Measurements from ENCODE around the gene FRMD4B. TPM values are rescaled to one million over a fixed set of nuclear protein-coding genes. Genes with fewer than 3 reads are reported as not detected.
"Not testable (repeated sequence)": the region's sequence is repeated elsewhere in the genome, so short reads cannot be mapped to it uniquely, and the experiment has no call there.

Gene FRMD4B
- total and polyA plus RNA-seq, 2 donors (not counting 1 experiment from before 2014, with no cell fraction given) = 0.86 to 1.2 TPM

- TF ChIP-seq, protein P1, sequence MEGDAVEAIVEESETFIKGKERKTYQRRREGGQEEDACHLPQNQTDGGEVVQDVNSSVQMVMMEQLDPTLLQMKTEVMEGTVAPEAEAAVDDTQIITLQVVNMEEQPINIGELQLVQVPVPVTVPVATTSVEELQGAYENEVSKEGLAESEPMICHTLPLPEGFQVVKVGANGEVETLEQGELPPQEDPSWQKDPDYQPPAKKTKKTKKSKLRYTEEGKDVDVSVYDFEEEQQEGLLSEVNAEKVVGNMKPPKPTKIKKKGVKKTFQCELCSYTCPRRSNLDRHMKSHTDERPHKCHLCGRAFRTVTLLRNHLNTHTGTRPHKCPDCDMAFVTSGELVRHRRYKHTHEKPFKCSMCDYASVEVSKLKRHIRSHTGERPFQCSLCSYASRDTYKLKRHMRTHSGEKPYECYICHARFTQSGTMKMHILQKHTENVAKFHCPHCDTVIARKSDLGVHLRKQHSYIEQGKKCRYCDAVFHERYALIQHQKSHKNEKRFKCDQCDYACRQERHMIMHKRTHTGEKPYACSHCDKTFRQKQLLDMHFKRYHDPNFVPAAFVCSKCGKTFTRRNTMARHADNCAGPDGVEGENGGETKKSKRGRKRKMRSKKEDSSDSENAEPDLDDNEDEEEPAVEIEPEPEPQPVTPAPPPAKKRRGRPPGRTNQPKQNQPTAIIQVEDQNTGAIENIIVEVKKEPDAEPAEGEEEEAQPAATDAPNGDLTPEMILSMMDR (conservative IDR thresholded peaks at IDR 0.05 in 1 of 2, IDR thresholded peaks at IDR 0.05 in 1 of 2; ENCODE audit: low read depth in 1 of 2, low read length in 2 of 2) = no peak
- TF ChIP-seq EZH2 (IDR thresholded peaks at IDR 0.05; ENCODE audit: low read length, missing control alignments) = no peak
- no peaks in the 10 kb centered on the region for H4K20me1 ChIP-seq (ENCODE audit: control insufficient read depth, extremely low read depth, insufficient read depth, low read length)
- no peak overlapping the region for H3K4me2 ChIP-seq (ENCODE audit: extremely low read depth, insufficient read depth, low read length)
- H3K4me3 ChIP-seq (replicated peaks in 1 of 4; ENCODE audit: control extremely low read depth in 1 of 4, insufficient read depth in 1 of 4, low read depth in 3 of 4, low read length in 4 of 4) = no peak overlapping the region
- no peaks in the 10 kb centered on the region for H3K27me3 ChIP-seq (ENCODE audit: control insufficient read depth, insufficient read depth, low read length)
- H3K9me3 ChIP-seq (ENCODE audit: control insufficient read depth, insufficient read depth, low read depth, low read length) = no peaks in the 10 kb centered on the region
- no peaks in the 10 kb centered on the region for H3K79me2 ChIP-seq (ENCODE audit: control insufficient read depth, insufficient read depth, low read length)
- no peak for DNase-seq (ENCODE audit: low read depth in 2 of 2)
- H3K27ac ChIP-seq (ENCODE audit: insufficient read depth, low read length) = no peak overlapping the region
- no peak overlapping the region for H3K9ac ChIP-seq (ENCODE audit: insufficient read depth, low read length)
- H3K4me1 ChIP-seq (ENCODE audit: control insufficient read depth, extremely low read depth, insufficient read depth, low read length) = no peaks in the 10 kb centered on the region
- H3K36me3 ChIP-seq (ENCODE audit: control insufficient read depth, insufficient read depth, low read length) = no peaks in the 10 kb centered on the region
- H2AFZ ChIP-seq (ENCODE audit: low read length) = no peak overlapping the region
Measured at GRCh38 chr3:69272556-69272955, 113.3 kb downstream of the FRMD4B start.

DNA sequence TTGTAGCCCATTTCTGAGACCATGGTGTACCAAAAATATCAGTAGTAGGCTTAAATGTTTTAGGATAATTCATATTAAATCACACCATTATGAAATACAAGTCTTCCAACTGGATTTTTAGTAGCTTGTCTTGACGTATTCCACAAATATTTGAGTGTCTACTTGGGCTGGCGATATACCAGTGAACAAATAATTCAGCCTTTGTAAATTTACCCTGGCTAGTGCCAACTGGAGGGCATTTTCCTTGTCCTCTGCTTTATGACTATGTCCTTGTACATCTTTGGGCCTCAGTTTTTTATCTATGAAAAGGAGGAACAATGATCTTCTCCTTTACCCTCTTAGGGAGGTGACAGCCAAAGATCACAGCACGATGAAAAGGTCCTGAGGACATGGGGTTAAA lies 114.8 kb downstream of the FRMD4B start:
- Histone ChIP-seq H3K9ac (ENCODE audit: insufficient read depth, low read length) (no peak overlapping the region), H3K27me3 (ENCODE audit: control insufficient read depth, insufficient read depth, low read length) (no peaks in the 10 kb centered on the region), H3K27ac (ENCODE audit: insufficient read depth, low read length) (no peak overlapping the region), H3K4me2 (ENCODE audit: extremely low read depth, insufficient read depth, low read length) (no peak overlapping the region), H4K20me1 (ENCODE audit: control insufficient read depth, extremely low read depth, insufficient read depth, low read length) (no peaks in the 10 kb centered on the region), H3K9me3 (ENCODE audit: control insufficient read depth, insufficient read depth, low read depth, low read length) (no peaks in the 10 kb centered on the region), H3K79me2 (ENCODE audit: control insufficient read depth, insufficient read depth, low read length) (no peaks in the 10 kb centered on the region), H3K36me3 (ENCODE audit: control insufficient read depth, insufficient read depth, low read length) (no peaks in the 10 kb centered on the region), H3K4me3 (replicated peaks in 1 of 4; ENCODE audit: control extremely low read depth in 1 of 4, insufficient read depth in 1 of 4, low read depth in 3 of 4, low read length in 4 of 4) (no peak overlapping the region), H2AFZ (ENCODE audit: low read length) (no peak overlapping the region), H3K4me1 (ENCODE audit: control insufficient read depth, extremely low read depth, insufficient read depth, low read length) (no peaks in the 10 kb centered on the region)
- no peak for DNase-seq (ENCODE audit: low read depth in 2 of 2)
- no peak for TF ChIP-seq EZH2 (IDR thresholded peaks at IDR 0.05; ENCODE audit: low read length, missing control alignments)
- TF ChIP-seq, protein P1 (conservative IDR thresholded peaks at IDR 0.05 in 1 of 2, IDR thresholded peaks at IDR 0.05 in 1 of 2; ENCODE audit: low read depth in 1 of 2, low read length in 2 of 2) = no peak

DNA sequence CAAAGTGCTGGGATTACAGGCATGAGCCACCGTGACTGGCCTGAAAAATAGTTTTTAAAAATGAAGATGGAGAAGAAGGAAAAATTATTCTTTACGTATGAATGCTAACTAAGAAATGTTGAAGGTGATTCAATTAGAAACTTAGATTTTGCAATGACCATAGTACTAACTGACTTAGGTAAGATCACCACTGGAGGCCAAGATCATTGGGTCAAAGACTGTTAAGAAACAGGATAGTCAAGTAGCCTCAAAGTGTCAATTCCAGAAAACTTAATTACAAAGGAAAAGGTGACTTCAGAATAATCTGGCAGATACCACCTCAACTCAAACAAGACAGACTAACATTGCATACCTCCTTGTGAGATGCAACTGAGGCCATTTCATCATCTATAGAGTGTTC lies 119.3 kb downstream of the FRMD4B start:
- no peaks in the 10 kb centered on the region for H3K27me3 ChIP-seq (ENCODE audit: control insufficient read depth, insufficient read depth, low read length)

DNA sequence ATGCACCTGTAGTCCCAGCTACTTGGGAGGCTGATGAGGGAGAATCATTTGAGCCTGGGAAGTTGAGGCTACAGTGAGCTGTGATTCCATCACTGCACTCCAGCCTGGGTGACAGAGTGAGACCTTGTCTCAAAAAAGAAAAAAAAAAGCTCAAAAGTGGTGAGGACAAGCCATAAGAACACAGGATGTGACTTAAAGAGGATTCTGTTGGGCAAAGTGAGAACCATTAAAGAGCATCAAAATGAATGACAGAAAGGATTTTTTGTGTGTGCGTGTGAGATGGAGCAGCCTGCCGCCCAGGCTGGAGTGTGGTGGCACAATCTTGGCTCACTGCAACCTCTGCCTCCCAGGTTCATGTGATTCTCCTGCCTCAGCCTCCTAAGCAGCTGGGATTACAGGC lies 119.8 kb downstream of the FRMD4B start:
- not testable (repeated sequence) for DNase-seq (ENCODE audit: low read depth in 2 of 2); H3K9me3 ChIP-seq (ENCODE audit: control insufficient read depth, insufficient read depth, low read depth, low read length); H2AFZ ChIP-seq (ENCODE audit: low read length); H3K27me3 ChIP-seq (ENCODE audit: control insufficient read depth, insufficient read depth, low read length); H3K4me2 ChIP-seq (ENCODE audit: extremely low read depth, insufficient read depth, low read length); H3K9ac ChIP-seq (ENCODE audit: insufficient read depth, low read length); H3K4me3 ChIP-seq (replicated peaks in 1 of 4; ENCODE audit: control extremely low read depth in 1 of 4, insufficient read depth in 1 of 4, low read depth in 3 of 4, low read length in 4 of 4); H3K36me3 ChIP-seq (ENCODE audit: control insufficient read depth, insufficient read depth, low read length); H3K27ac ChIP-seq (ENCODE audit: insufficient read depth, low read length); H3K79me2 ChIP-seq (ENCODE audit: control insufficient read depth, insufficient read depth, low read length); H3K4me1 ChIP-seq (ENCODE audit: control insufficient read depth, extremely low read depth, insufficient read depth, low read length); H4K20me1 ChIP-seq (ENCODE audit: control insufficient read depth, extremely low read depth, insufficient read depth, low read length)

More for the DNA sequence above, 119.3 kb downstream of the FRMD4B start:
- Histone ChIP-seq H3K27ac (ENCODE audit: insufficient read depth, low read length) (no peak overlapping the region), H3K4me2 (ENCODE audit: extremely low read depth, insufficient read depth, low read length) (no peak overlapping the region), H3K9me3 (ENCODE audit: control insufficient read depth, insufficient read depth, low read depth, low read length) (no peaks in the 10 kb centered on the region), H4K20me1 (ENCODE audit: control insufficient read depth, extremely low read depth, insufficient read depth, low read length) (no peaks in the 10 kb centered on the region), H3K4me1 (ENCODE audit: control insufficient read depth, extremely low read depth, insufficient read depth, low read length) (no peaks in the 10 kb centered on the region), H3K9ac (ENCODE audit: insufficient read depth, low read length) (no peak overlapping the region), H3K36me3 (ENCODE audit: control insufficient read depth, insufficient read depth, low read length) (no peaks in the 10 kb centered on the region), H3K4me3 (replicated peaks in 1 of 4; ENCODE audit: control extremely low read depth in 1 of 4, insufficient read depth in 1 of 4, low read depth in 3 of 4, low read length in 4 of 4) (no peak overlapping the region), H2AFZ (ENCODE audit: low read length) (no peak overlapping the region), H3K79me2 (ENCODE audit: control insufficient read depth, insufficient read depth, low read length) (no peaks in the 10 kb centered on the region)
- no peak for DNase-seq (ENCODE audit: low read depth in 2 of 2)
- TF ChIP-seq, protein P1 (conservative IDR thresholded peaks at IDR 0.05 in 1 of 2, IDR thresholded peaks at IDR 0.05 in 1 of 2; ENCODE audit: low read depth in 1 of 2, low read length in 2 of 2) = no peak
- no peak for TF ChIP-seq EZH2 (IDR thresholded peaks at IDR 0.05; ENCODE audit: low read length, missing control alignments)

GRCh38 chr3:69260843-69261405 lies 125.0 kb downstream of the FRMD4B start:
- not testable (repeated sequence) for H4K20me1 ChIP-seq (ENCODE audit: control insufficient read depth, extremely low read depth, insufficient read depth, low read length); H3K4me1 ChIP-seq (ENCODE audit: control insufficient read depth, extremely low read depth, insufficient read depth, low read length); H3K9ac ChIP-seq (ENCODE audit: insufficient read depth, low read length); H2AFZ ChIP-seq (ENCODE audit: low read length); H3K27ac ChIP-seq (ENCODE audit: insufficient read depth, low read length); H3K79me2 ChIP-seq (ENCODE audit: control insufficient read depth, insufficient read depth, low read length); H3K4me3 ChIP-seq (replicated peaks in 1 of 4; ENCODE audit: control extremely low read depth in 1 of 4, insufficient read depth in 1 of 4, low read depth in 3 of 4, low read length in 4 of 4); H3K9me3 ChIP-seq (ENCODE audit: control insufficient read depth, insufficient read depth, low read depth, low read length); H3K4me2 ChIP-seq (ENCODE audit: extremely low read depth, insufficient read depth, low read length); H3K36me3 ChIP-seq (ENCODE audit: control insufficient read depth, insufficient read depth, low read length); DNase-seq (ENCODE audit: low read depth in 2 of 2); H3K27me3 ChIP-seq (ENCODE audit: control insufficient read depth, insufficient read depth, low read length)
